ENCODE results near the gene CEP63. TPM values are rescaled to one million over a fixed set of nuclear protein-coding genes. Genes with fewer than 3 reads are reported as not detected.

CEP63 gene
- total and polyA plus RNA-seq, 2 of the 8 experiments (the other 6 are each of a cell fraction or from before 2014, with no cell fraction given) = 5.3 to 18.2 TPM

- Histone ChIP-seq H4K5ac (ENCODE audit: insufficient read length, low read depth, low read length) (no peak overlapping the region), H3K56ac (replicated peaks; ENCODE audit: insufficient read length, low read depth, low read length) (no peak overlapping the region), H2BK5ac (ENCODE audit: low read depth, low read length) (no peak overlapping the region), H3K9me3 (ENCODE audit: insufficient read depth in 2 of 2, low read depth in 1 of 2, low read length in 1 of 2) (no peaks in the 10 kb centered on the region), H3K18ac (ENCODE audit: extremely low read depth, low read length) (no peak overlapping the region), H4K91ac (replicated peaks; ENCODE audit: insufficient read length, low read length) (no peak overlapping the region), H4K8ac (ENCODE audit: extremely low read depth, insufficient read depth, low read length) (no peak overlapping the region), H2BK120ac (replicated peaks; ENCODE audit: low read depth, low read length) (no peak overlapping the region), H3K4me1 (replicated peaks in 1 of 4; ENCODE audit: control insufficient read depth in 3 of 4, insufficient read depth in 4 of 4, low read length in 3 of 4) (no peaks in the 10 kb centered on the region), H3K4ac (replicated peaks; ENCODE audit: insufficient read length, low read depth, low read length) (no peak overlapping the region), H3K23ac (ENCODE audit: insufficient read length) (no peak overlapping the region), H3K9ac (replicated peaks in 1 of 4; ENCODE audit: extremely low read depth in 1 of 4, low read depth in 3 of 4, low read length in 3 of 4) (no peak overlapping the region), H3K4me3 (ENCODE audit: extremely low read depth in 1 of 4, insufficient read depth in 2 of 4, low read depth in 3 of 4, low read length in 4 of 4) (no peak overlapping the region), H3K79me2 (ENCODE audit: control insufficient read depth in 1 of 2, insufficient read depth in 2 of 2, low read length in 2 of 2) (no peaks in the 10 kb centered on the region), H3K27me3 (replicated peaks in 1 of 4; ENCODE audit: control insufficient read depth in 3 of 4, extremely low read depth in 1 of 4, insufficient read depth in 3 of 4, low read length in 3 of 4) (no peaks in the 10 kb centered on the region), H3K4me2 (ENCODE audit: insufficient read depth in 1 of 2, low read depth in 2 of 2, low read length in 2 of 2) (no peak overlapping the region), H3K79me1 (ENCODE audit: low read depth, low read length) (no peaks in the 10 kb centered on the region), H3K36me3 (ENCODE audit: control insufficient read depth in 2 of 4, insufficient read depth in 4 of 4, low read length in 3 of 4) (no peaks in the 10 kb centered on the region), H2AFZ (ENCODE audit: low read length) (no peak overlapping the region), H2AK5ac (ENCODE audit: low read depth, low read length) (no peak overlapping the region), H4K20me1 (replicated peaks in 1 of 2; ENCODE audit: control insufficient read depth in 1 of 2, insufficient read depth in 2 of 2, low read length in 2 of 2) (no peaks in the 10 kb centered on the region), H2BK12ac (ENCODE audit: low read depth, low read length) (no peak overlapping the region), H3K14ac (ENCODE audit: insufficient read length) (no peak overlapping the region), H2BK15ac (ENCODE audit: low read length) (no peak overlapping the region), H3K27ac (ENCODE audit: low read depth, low read length) (no peak overlapping the region), H2BK20ac (ENCODE audit: low read length) (no peak overlapping the region), H3K23me2 (ENCODE audit: low read depth, low read length) (no peaks in the 10 kb centered on the region)
- ChIA-PET CTCF (ENCODE audit: partially characterized antibody) (interaction anchor here (0.6 to 1.5 kb wide), 3 partner anchors 15 to 230 kb away, joined by 3 to 5 read pairs (median 4); no protein-coding TSS in a partner anchor), POLR2A (ENCODE audit: partially characterized antibody) (interaction anchor here (0.7 kb wide), 1 partner anchor 76 kb away, joined by 3 read pairs; no protein-coding TSS in a partner anchor)
- TF ChIP-seq PHF8 (conservative IDR thresholded peaks at IDR 0.05; ENCODE audit: low read depth, low read length) (no peak), CBX5 (IDR thresholded peaks at IDR 0.05; ENCODE audit: low read depth, low read length) (no peak), KDM1A (IDR thresholded peaks at IDR 0.05; ENCODE audit: borderline replicate concordance, low read length) (no peak), POU5F1 (IDR thresholded peaks at IDR 0.05; ENCODE audit: low read depth, low read length) (no peak), SP2 (IDR thresholded peaks at IDR 0.05; ENCODE audit: low read length) (no peak), RFX5 (IDR thresholded peaks at IDR 0.05; ENCODE audit: borderline replicate concordance, low read depth, low read length) (no peak), SIRT6 (IDR thresholded peaks at IDR 0.05; ENCODE audit: low read length) (no peak), EP300 (IDR thresholded peaks at IDR 0.05; ENCODE audit: borderline replicate concordance in 1 of 2, low read depth in 2 of 2, low read length in 2 of 2) (no peak), RBBP5 (IDR thresholded peaks at IDR 0.05; ENCODE audit: borderline replicate concordance, low read depth, low read length) (no peak), TBP (IDR thresholded peaks at IDR 0.05; ENCODE audit: low read depth, low read length) (no peak), ASH2L (IDR thresholded peaks at IDR 0.05; ENCODE audit: low read length) (no peak), CHD1 (IDR thresholded peaks at IDR 0.05; ENCODE audit: low read depth, low read length) (no peak), CTBP2 (IDR thresholded peaks at IDR 0.05; ENCODE audit: borderline replicate concordance, insufficient read depth, insufficient read length, low read length) (no peak), HDAC6 (IDR thresholded peaks at IDR 0.05; ENCODE audit: low read depth, low read length) (no peak), SIN3A (conservative IDR thresholded peaks at IDR 0.05 in 1 of 2, IDR thresholded peaks at IDR 0.05 in 1 of 2; ENCODE audit: low read depth in 1 of 2, low read length in 2 of 2) (no peak)
- DNase-seq (ENCODE audit: low read depth in 1 of 2, low spot score in 2 of 2) (no peak), FAIRE-seq (no peak)
- 100% methylated on average over 2 of the region's 2 CpGs; no CpG with 5 or more reads in 1 of the 2 experiments for WGBS, 2 experiments (ENCODE audit: extremely low coverage in 1 of 2, insufficient coverage in 1 of 2, insufficient read length in 1 of 2, insufficient replicate concordance in 2 of 2, low coverage in 1 of 2, low lambda C conversion rate in 2 of 2, missing lambda C conversion rate in 1 of 2)
Observed at GRCh38 chr3:134441821-134442220, 44.0 kb upstream of the CEP63 start.

All from H1 (cell line).